TTC549 (cell line): ENCODE measurements around the gene ARID4B.

ENCODE experiments used
- FAIRE-seq: peaks from 2 replicates; lab custom pipeline; 2012; peaks lifted over from hg19 to GRCh38; lab: Jason Lieb, UNC

The ARID4B gene

DNA sequence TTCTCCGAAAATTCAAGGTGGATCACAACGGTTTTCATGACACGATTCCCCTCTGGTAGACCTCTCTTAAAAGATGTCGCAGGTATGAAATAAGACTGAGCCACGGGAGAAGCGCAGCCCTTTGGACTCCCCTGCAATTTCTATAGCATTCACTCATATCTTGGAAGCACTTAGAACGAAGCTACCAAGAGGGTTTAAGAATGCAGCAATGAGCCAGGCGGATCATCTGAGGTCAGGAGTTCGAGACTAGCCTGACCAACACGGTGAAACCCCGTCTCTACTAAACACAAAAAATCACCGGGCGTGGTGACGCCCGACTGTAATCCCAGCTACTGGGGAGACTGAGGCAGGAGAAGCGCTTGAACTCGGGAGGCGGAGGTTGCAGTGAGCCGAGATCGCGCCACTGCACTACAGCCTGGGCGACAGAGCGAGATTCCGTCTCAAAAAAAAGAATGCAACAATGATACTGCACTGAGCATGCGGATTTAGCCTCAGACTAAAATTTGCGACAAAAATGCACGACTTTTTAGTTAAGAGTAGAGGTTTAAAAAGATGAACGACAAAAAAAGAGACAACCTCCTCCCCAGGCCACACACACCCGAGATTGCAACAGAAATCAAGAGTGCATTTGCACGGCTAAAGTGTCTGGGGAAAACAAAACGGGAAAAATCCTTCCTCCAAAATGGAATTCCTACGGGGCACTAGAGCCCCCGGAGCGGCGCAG, 200.1 kb downstream of the ARID4B start:
- no peak for FAIRE-seq

DNA sequence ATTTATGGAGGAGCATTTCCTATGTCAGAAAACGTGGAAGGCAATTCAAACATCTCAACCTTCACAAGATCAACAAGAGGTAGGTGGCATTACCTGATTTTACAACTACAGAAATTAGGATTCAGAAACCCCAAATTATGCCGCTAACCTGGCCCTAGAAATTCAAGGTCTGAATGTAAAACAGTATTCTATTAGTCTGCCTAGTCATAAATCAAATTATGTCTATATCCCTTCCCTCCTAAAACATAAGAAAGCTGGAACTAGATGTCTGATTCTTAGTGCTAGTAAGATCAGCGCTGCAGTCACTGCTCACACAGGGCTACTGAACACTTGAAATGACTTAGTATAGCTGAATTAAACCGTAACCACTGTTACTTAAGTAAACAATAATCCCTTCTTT, 200.8 kb downstream of the ARID4B start:
- FAIRE-seq = no peak

GRCh38 chr1:235124665-235125064, 203.3 kb downstream of the ARID4B start:
- FAIRE-seq = peak; percentile 7

DNA sequence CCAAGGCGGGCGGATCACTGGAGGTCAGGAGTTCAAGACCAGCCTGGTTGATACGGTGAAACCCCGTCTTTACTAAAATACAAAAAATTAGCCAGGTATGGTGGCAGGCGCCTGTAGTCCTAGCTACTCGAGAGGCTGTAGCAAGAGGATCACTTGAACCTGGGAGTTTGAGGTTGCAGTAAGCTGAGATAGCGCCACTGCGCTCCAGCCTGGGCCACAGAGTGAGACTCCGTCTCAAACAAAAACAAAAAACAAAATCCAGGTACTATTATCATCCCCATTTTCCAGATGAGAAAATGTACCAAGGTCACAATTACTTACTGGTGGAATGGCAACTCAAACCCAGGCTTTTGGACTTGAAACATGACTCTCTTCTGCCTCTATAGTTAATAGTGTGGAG, 203.9 kb downstream of the ARID4B start:
- no peak for FAIRE-seq

- FAIRE-seq = no peak
These were observed 205.6 kb downstream of the ARID4B start for GRCh38 chr1:235122348-235122747.
